Progenitor cell of endocrine pancreas (in vitro differentiated cells): ENCODE measurements around the gene OBSCN. TPM values are rescaled to one million over a fixed set of nuclear protein-coding genes. Genes with fewer than 3 reads are reported as not detected.

Source experiments
- DNase-seq: peaks from one replicate; pipeline ENCODE4 v3.0.0; 2021; ENCODE audit warnings: low spot score; ENCODE audit not compliant: unreplicated experiment
- H3K27ac Mint-ChIP-seq: 2 replicates; pipeline ENCODE4 v1.8.0; 2021; ENCODE audit warnings: mild to moderate bottlenecking, moderate library complexity, mixed read lengths
- H3K27me3 Mint-ChIP-seq: 2 replicates; pipeline ENCODE4 v1.8.0; 2021; ENCODE audit warnings: mixed read lengths
- H3K36me3 Mint-ChIP-seq: 2 replicates; pipeline ENCODE4 v1.8.0; 2022; ENCODE audit warnings: mixed read lengths; ENCODE audit not compliant: insufficient read depth
- H3K4me1 Mint-ChIP-seq: 2 replicates; pipeline ENCODE4 v1.8.0; 2021; ENCODE audit warnings: low read depth, mixed read lengths
- H3K4me3 Mint-ChIP-seq: 2 replicates; pipeline ENCODE4 v1.8.0; 2021; ENCODE audit warnings: low read depth, mild to moderate bottlenecking, moderate library complexity, mixed read lengths
- H3K9me3 Mint-ChIP-seq: 2 replicates; pipeline ENCODE4 v1.8.0; 2021; ENCODE audit warnings: low read depth, mixed read lengths
- total RNA-seq: library from RNA; stranded (reverse); gene quantifications from 2 replicates; pipeline ENCODE4 v1.2.1, GENCODE V29; 2021
- TF ChIP-seq, protein P1 (sequence below): fragments of 200-600 bp; sonication (generic); IDR thresholded peaks from one replicate; pipeline ENCODE4 v1.5.0; 2021; ENCODE audit warnings: antibody characterized with exemption, mild to moderate bottlenecking; ENCODE audit not compliant: unreplicated experiment

OBSCN gene
- total RNA-seq, 1 donor from 2014 or later, result 57.5 TPM

DNA sequence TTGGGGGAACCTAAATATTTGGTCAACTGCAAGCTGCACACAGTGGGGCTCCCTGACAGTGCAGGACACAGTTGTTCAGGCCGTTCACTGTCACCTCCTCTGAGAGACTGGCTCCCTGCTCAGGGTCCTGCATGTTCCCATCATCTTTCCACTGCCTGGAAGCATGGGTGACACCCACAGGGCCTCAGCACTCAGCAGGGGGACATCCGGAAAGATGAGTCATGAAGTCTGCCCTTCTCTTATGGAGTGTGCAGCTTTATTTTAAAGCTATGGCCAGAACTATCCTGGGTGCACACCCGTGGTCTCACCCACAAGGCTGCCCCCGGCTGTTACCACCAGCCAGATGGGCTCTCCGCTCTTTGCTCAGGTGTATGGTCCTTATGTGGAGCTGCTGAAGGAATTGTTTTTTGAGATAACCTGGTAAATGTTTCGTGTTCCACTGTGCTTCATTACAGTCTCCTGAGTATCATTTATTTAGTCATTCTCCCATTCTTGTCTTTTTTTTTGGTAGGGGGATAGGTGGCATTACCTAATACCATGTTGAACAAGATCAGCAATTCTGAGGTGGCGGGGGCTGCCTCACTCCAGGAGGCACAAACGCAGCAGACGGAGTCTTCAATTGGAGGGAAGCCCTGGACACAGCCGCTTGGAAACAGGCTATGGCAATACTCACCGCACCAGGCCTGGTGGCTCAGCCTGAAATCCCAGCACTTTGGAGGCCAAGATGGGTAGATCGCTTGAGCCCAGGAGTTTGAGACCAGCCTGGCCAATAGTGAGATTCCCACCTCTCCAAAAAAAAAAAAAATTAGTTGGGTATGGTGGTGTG, 184.5 kb downstream of the OBSCN start:
- no peak overlapping the region for H3K27ac Mint-ChIP-seq
- H3K36me3 Mint-ChIP-seq, result peaks cover 3% of the 10 kb centered on the region
- H3K4me1 Mint-ChIP-seq, result no peaks in the 10 kb centered on the region
- TF ChIP-seq, protein P1, sequence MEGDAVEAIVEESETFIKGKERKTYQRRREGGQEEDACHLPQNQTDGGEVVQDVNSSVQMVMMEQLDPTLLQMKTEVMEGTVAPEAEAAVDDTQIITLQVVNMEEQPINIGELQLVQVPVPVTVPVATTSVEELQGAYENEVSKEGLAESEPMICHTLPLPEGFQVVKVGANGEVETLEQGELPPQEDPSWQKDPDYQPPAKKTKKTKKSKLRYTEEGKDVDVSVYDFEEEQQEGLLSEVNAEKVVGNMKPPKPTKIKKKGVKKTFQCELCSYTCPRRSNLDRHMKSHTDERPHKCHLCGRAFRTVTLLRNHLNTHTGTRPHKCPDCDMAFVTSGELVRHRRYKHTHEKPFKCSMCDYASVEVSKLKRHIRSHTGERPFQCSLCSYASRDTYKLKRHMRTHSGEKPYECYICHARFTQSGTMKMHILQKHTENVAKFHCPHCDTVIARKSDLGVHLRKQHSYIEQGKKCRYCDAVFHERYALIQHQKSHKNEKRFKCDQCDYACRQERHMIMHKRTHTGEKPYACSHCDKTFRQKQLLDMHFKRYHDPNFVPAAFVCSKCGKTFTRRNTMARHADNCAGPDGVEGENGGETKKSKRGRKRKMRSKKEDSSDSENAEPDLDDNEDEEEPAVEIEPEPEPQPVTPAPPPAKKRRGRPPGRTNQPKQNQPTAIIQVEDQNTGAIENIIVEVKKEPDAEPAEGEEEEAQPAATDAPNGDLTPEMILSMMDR, result no peak
- no peaks in the 10 kb centered on the region for H3K27me3 Mint-ChIP-seq
- DNase-seq, result no peak
- no peak overlapping the region for H3K4me3 Mint-ChIP-seq
- no peaks in the 10 kb centered on the region for H3K9me3 Mint-ChIP-seq

DNA sequence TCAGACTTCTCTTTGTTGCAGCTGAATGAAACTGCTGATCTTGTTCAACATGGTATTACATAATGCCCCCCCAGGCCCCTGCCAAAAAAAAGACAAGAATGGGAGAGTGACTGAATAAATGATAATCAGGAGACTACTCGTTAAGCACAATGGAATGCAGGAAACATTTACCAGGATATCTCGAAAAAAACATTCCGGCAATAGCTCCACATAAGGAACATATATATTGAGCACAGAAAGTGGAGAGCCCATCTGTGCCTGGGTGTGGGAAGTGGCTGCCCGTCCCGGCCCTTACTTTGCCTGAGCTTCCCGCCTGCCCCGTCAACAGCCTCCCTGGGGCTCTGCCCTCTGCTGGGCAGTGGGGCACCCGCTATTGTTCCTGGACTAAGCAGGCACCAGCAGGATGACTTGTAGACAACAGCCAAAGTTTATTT, 185.4 kb downstream of the OBSCN start:
- H3K36me3 Mint-ChIP-seq, result peaks cover 5% of the 10 kb centered on the region
- H3K4me1 Mint-ChIP-seq, result no peaks in the 10 kb centered on the region
- no peaks in the 10 kb centered on the region for H3K9me3 Mint-ChIP-seq
- H3K27me3 Mint-ChIP-seq, result no peaks in the 10 kb centered on the region
- no peak for DNase-seq
- H3K4me3 Mint-ChIP-seq, result no peak overlapping the region
- TF ChIP-seq, protein P1, result peak; percentile 46
- H3K27ac Mint-ChIP-seq, result peak overlapping the region; percentile 52

DNA sequence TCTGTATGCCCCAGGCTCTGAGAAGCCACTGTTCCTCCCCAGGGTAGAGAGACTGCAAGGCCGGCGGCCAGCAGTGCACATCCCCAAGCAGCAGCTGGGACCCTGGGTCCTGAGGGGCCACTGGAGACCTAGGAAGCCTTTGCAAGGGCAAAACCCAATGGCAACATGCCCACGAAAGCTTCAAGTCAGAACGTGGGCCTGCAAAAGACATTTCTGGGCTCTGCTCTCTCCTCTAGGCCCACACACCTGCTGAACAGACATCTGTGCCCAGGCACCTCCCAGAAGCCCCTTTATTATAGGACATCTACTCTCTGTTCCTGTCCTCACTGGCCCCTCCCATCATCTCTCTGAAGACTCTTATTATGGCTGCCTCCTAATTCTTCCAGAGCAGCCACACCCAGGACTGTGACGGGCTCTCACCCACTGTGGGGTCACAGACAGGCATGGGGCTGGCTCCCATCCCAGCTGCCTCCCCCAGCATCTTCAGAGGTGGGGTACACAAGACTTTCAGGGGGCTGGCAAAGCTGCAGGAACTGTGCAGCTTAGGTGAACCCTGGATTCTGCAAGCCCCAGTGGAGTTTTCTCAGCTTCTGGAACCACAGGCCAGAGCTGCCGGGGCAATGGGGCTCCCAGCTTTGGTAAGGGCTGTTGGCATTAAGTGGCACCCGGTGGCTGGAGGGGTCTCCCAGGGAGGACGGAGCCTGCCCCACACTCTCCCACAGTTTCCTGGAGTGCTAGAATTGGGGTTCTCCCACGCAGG, 186.1 kb downstream of the OBSCN start:
- TF ChIP-seq, protein P1, result no peak
- no peaks in the 10 kb centered on the region for H3K9me3 Mint-ChIP-seq
- peak overlapping the region; percentile 52 for H3K27ac Mint-ChIP-seq
- no peak for DNase-seq
- no peaks in the 10 kb centered on the region for H3K4me1 Mint-ChIP-seq
- no peak overlapping the region for H3K4me3 Mint-ChIP-seq
- no peaks in the 10 kb centered on the region for H3K27me3 Mint-ChIP-seq
- peaks cover 5% of the 10 kb centered on the region for H3K36me3 Mint-ChIP-seq

DNA sequence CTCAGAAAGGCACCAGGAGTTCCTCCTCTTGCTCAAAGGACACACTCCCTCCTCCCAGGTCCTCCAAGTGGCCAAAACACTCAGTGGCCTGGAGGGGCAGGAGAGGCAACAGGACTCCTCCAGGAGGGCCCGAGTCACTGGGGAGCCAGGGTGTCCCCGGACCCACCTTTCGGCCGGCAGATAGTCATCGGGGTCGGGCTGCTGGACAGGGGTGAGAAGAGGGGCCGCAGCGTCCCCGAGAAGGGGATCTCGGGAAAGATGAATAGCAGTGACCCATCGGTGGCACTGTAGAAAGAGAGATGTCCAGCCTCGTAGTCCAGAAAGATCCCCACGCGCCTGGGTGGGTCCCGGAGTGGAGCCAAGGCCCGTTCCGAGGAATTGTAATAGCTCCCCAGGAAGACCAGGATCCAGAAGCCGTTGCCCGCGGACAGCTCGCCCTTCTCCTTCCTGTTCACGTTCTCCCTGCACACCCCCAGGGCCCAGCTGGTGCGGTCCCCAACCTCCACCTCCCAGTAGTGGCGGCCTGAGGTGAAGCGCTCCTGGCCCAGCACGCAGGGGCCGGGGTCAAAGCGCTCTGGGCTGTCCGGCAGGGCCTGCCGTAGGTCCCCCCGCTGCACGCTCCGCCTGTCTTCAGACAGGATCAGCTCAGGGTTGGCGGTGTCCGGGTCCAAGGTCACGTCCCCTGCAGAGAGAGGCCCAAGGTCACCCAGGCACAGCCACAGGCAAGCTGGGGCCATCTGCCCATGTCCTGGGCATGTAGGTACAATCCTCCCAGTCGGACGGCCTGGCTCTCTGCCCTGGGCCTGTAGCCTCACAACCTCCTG, 186.9 kb downstream of the OBSCN start:
- no peak overlapping the region for H3K4me3 Mint-ChIP-seq
- no peaks in the 10 kb centered on the region for H3K9me3 Mint-ChIP-seq
- peaks cover 6% of the 10 kb centered on the region for H3K36me3 Mint-ChIP-seq
- H3K27ac Mint-ChIP-seq, result no peak overlapping the region
- no peaks in the 10 kb centered on the region for H3K4me1 Mint-ChIP-seq
- H3K27me3 Mint-ChIP-seq, result no peaks in the 10 kb centered on the region
- no peak for DNase-seq
- TF ChIP-seq, protein P1, result no peak
